WTC11 (cell line): ENCODE measurements around the gene CDH13.

Source experiments
- CTCF ChIP-seq: fragments of 200-600 bp; IDR thresholded peaks from 2 replicates; pipeline ENCODE4 v1.8.0; 2022; ENCODE audit warnings: antibody characterized with exemption
- ELF4 ChIP-seq: sonication (generic); formaldehyde crosslinking; IDR thresholded peaks from 2 replicates; pipeline ENCODE4 v1.8.1; 2022; ENCODE audit warnings: low read depth, mild to moderate bottlenecking, moderate library complexity, missing genetic modification reagents
- FOXP1 ChIP-seq: sonication (generic); formaldehyde crosslinking; IDR thresholded peaks from 2 replicates; pipeline ENCODE4 v1.8.0; 2022; ENCODE audit warnings: missing genetic modification reagents, mild to moderate bottlenecking, moderate library complexity, borderline replicate concordance
- RELA ChIP-seq: sonication (generic); formaldehyde crosslinking; IDR thresholded peaks from 2 replicates; pipeline ENCODE4 v1.8.1; 2022; ENCODE audit warnings: missing genetic modification reagents, mild to moderate bottlenecking, borderline replicate concordance
- TEAD1 ChIP-seq: sonication (generic); formaldehyde crosslinking; IDR thresholded peaks from 2 replicates; pipeline ENCODE4 v1.8.0; 2022; ENCODE audit warnings: mild to moderate bottlenecking, missing genetic modification reagents
- USF2 ChIP-seq: sonication (generic); formaldehyde crosslinking; IDR thresholded peaks from 2 replicates; pipeline ENCODE4 v1.8.1; 2023; ENCODE audit warnings: mild to moderate bottlenecking, missing genetic modification reagents, moderate library complexity
- ZNF317 ChIP-seq: sonication (generic); formaldehyde crosslinking; IDR thresholded peaks from 2 replicates; pipeline ENCODE4 v1.8.1; 2023; ENCODE audit warnings: low read depth, mild to moderate bottlenecking, moderate library complexity, missing genetic modification reagents, borderline replicate concordance
- TF ChIP-seq, protein P1 (sequence below): sonication (generic); formaldehyde crosslinking; IDR thresholded peaks from 2 replicates; pipeline ENCODE4 v1.8.1; 2022; ENCODE audit warnings: low read depth, mild to moderate bottlenecking, moderate library complexity, missing genetic modification reagents, borderline replicate concordance

DNA sequence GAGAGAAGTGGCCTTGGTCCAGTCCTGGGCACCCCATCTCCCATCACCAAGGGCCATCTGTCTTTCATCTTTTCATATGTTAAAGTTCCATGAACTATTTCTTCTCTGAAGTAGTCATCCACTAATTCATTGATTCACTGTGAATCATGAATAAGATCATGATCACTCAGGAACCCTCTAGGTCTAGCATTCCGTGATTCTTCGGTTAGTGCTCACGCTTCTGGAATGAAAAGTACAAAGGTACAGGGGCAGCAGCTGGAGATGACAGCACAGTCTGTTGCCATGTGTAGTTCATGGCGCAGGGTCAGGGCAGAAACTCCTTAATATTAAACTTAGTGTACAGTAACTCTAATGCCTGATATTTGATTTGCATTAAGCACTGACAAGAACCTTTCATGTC is 127.1 kb downstream of the CDH13 start:
- no peak for TF ChIP-seq CTCF
- no peak for TF ChIP-seq USF2
- TF ChIP-seq ELF4 (CRISPR knock-in tag), result no peak
- no peak for TF ChIP-seq TEAD1 (CRISPR knock-in tag)
- TF ChIP-seq, protein P1, sequence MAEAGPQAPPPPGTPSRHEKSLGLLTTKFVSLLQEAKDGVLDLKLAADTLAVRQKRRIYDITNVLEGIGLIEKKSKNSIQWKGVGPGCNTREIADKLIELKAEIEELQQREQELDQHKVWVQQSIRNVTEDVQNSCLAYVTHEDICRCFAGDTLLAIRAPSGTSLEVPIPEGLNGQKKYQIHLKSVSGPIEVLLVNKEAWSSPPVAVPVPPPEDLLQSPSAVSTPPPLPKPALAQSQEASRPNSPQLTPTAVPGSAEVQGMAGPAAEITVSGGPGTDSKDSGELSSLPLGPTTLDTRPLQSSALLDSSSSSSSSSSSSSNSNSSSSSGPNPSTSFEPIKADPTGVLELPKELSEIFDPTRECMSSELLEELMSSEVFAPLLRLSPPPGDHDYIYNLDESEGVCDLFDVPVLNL (CRISPR knock-in tag), result no peak
- no peak for TF ChIP-seq ZNF317 (CRISPR knock-in tag)
- TF ChIP-seq RELA (CRISPR knock-in tag), result no peak
- TF ChIP-seq FOXP1, result no peak
